ENCODE data around the gene STK36. TPM values are rescaled to one million over a fixed set of nuclear protein-coding genes. Genes with fewer than 3 reads are reported as not detected.
A peak's percentile ranks its signal among the peaks of the same experiment; 100 is the strongest.

The STK36 gene
- total and polyA plus RNA-seq, 2 donors (not counting 3 experiments of a cell fraction or from before 2014, with no cell fraction given): 40.9 to 65.2 TPM

DNA sequence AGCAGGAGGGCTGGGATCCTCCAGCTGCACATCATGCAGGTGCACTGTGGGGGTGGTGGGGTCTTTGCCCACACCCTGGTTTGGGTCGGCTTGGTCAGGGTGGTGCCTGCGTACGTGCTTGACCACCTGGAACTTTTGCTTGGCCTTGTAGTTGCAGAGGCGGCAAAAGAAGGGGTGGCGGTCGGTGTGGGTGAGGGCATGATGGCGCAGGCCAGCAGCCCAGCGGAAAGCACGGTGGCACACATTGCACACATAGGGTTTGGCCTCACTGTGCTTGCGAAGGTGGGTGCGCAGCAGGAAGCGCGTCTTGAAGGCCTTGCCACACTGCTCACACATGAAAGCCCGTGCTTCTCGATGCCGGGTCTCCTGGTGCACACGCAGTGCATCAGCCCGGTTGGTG lies 33.5 kb upstream of the STK36 start:
- TF ChIP-seq EZH2 (IDR thresholded peaks at IDR 0.05; ENCODE audit: borderline replicate concordance, low read depth, low read length, severe bottlenecking) (no peak), CTCF (IDR thresholded peaks at IDR 0.05; ENCODE audit: extremely low read depth in 1 of 2, insufficient read depth in 1 of 2, low read depth in 1 of 2, low read length in 2 of 2) (no peak), POLR2A (IDR thresholded peaks at IDR 0.05; ENCODE audit: low read depth, low read length) (no peak), JUN (IDR thresholded peaks at IDR 0.05; ENCODE audit: borderline replicate concordance, insufficient read depth, insufficient read length, low read depth) (no peak), FOS (IDR thresholded peaks at IDR 0.05; ENCODE audit: borderline replicate concordance, insufficient read depth, low read length) (no peak), POLR2AphosphoS5 (IDR thresholded peaks at IDR 0.05; ENCODE audit: insufficient read depth, low read depth, low read length) (no peak), MYC (IDR thresholded peaks at IDR 0.05; ENCODE audit: low read depth, low read length) (no peak), GATA2 (IDR thresholded peaks at IDR 0.05; ENCODE audit: insufficient read depth, insufficient read length, low read depth, low read length) (no peak)
- TF ChIP-seq, protein P1, sequence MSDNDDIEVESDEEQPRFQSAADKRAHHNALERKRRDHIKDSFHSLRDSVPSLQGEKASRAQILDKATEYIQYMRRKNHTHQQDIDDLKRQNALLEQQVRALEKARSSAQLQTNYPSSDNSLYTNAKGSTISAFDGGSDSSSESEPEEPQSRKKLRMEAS (IDR thresholded peaks at IDR 0.05; ENCODE audit: insufficient read depth, insufficient read length): no peak
- Histone ChIP-seq H2AFZ (ENCODE audit: low read depth, low read length) (no peak overlapping the region), H3K9me3 (replicated peaks; ENCODE audit: control insufficient read depth, insufficient read depth, low read length) (no peaks in the 10 kb centered on the region), H3K27ac (ENCODE audit: insufficient read depth, low read depth, low read length) (no peak overlapping the region), H3K4me2 (ENCODE audit: insufficient read depth, low read length) (no peak overlapping the region), H3K36me3 (ENCODE audit: control insufficient read depth in 2 of 2, extremely low read depth in 1 of 2, insufficient read depth in 2 of 2, low read length in 2 of 2) (peaks cover 22 to 54% of the 10 kb centered on the region in 2 experiments), H3K27me3 (ENCODE audit: control insufficient read depth in 2 of 2, insufficient read depth in 2 of 2, low read length in 2 of 2) (no peaks in the 10 kb centered on the region), H3K4me3 (replicated peaks in 1 of 3; ENCODE audit: insufficient read depth in 1 of 3, low read depth in 1 of 3, low read length in 3 of 3) (no peak overlapping the region), H3K79me2 (ENCODE audit: control insufficient read depth, insufficient read depth, low read length) (no peaks in the 10 kb centered on the region), H3K9me1 (replicated peaks; ENCODE audit: control insufficient read depth, extremely low read depth, insufficient read depth, low read length) (no peaks in the 10 kb centered on the region), H3K4me1 (ENCODE audit: control insufficient read depth, extremely low read depth, insufficient read depth, low read length) (no peaks in the 10 kb centered on the region), H3K9ac (replicated peaks; ENCODE audit: extremely low read depth, insufficient read depth, low read length) (no peak overlapping the region), H4K20me1 (replicated peaks; ENCODE audit: control insufficient read depth, extremely low read depth, insufficient read depth, low read length) (no peaks in the 10 kb centered on the region)
- ChIA-PET CTCF (no interaction called here), POLR2A (no interaction called here)
- FAIRE-seq (no peak), DNase-seq (ENCODE audit: low read depth, low spot score) (no peak)
- BruUV-seq (replicated peaks): TSS peak; percentile 11
- dilution Hi-C loops (cut with MboI; ENCODE audit: extremely low pct_ligation_motif_present, low sequenced_read_pairs): no loop called here
- intact Hi-C loops (cut with micrococcal nuclease): no loop called here
